CD4-positive, CD25-positive, alpha-beta regulatory T cell (primary cell): ENCODE results near the gene LGALS9C. TPM values are rescaled to one million over a fixed set of nuclear protein-coding genes. Genes with fewer than 3 reads are reported as not detected.
"Not testable (repeated sequence)": the region's sequence is repeated elsewhere in the genome, so short reads cannot be mapped to it uniquely, and the experiment has no call there.

Source experiments
- ATAC-seq, 2 donors: fragments of 150-1000 bp; cut with Tn5 transposase; one replicate each; pipeline ENCODE4 v1.10.0; 2021; ENCODE audit warnings: low read depth in 2 of 2, moderate number of reproducible peaks in 2 of 2, moderate library complexity in 1 of 2
- DNase-seq, 3 donors: peaks; one replicate each; pipeline versions ENCODE4 v3.0.0 to v3.0.0-alpha.2; 2012 to 2022; ENCODE audit warnings: mixed read lengths in 1 of 3
- H3K27ac ChIP-seq: one replicate; pipeline ENCODE4 v1.7.0; 2013; ENCODE audit warnings: mild to moderate bottlenecking, low read length; ENCODE audit not compliant: insufficient read depth, poor library complexity, severe bottlenecking
- H3K27me3 ChIP-seq: one replicate; pipeline ENCODE4 v1.7.0; 2013; ENCODE audit warnings: low read length; ENCODE audit not compliant: control insufficient read depth, insufficient read depth
- H3K36me3 ChIP-seq: one replicate; pipeline ENCODE4 v1.7.0; 2013; ENCODE audit warnings: mild to moderate bottlenecking, low read length, moderate library complexity; ENCODE audit not compliant: control insufficient read depth, insufficient read depth
- H3K4me1 ChIP-seq: 2 replicates; pipeline ENCODE4 v1.7.0; 2013; ENCODE audit warnings: mild to moderate bottlenecking, low read length; ENCODE audit not compliant: insufficient read depth, control insufficient read depth, poor library complexity, severe bottlenecking
- H3K4me3 ChIP-seq: one replicate; pipeline ENCODE4 v1.7.0; 2013; ENCODE audit warnings: low read depth, mild to moderate bottlenecking, low read length, moderate library complexity
- H3K9me3 ChIP-seq, 2 experiments: 1 replicate in 1 of 2; 2 replicates in 1 of 2; pipeline ENCODE4 v1.7.0; 2013; ENCODE audit warnings: low read length in 2 of 2, mild to moderate bottlenecking in 1 of 2, moderate library complexity in 1 of 2; ENCODE audit not compliant: control insufficient read depth in 2 of 2
- H3K27ac Mint-ChIP-seq, 3 donors: one replicate each; pipeline ENCODE4 v1.8.0; 2020 to 2022; ENCODE audit warnings: mild to moderate bottlenecking in 3 of 3, mixed read lengths in 3 of 3, moderate library complexity in 2 of 3
- H3K27me3 Mint-ChIP-seq: one replicate; pipeline ENCODE4 v1.8.0; 2022; ENCODE audit warnings: mild to moderate bottlenecking, mixed read lengths
- H3K36me3 Mint-ChIP-seq: one replicate; pipeline ENCODE4 v1.8.0; 2020; ENCODE audit warnings: mixed read lengths
- H3K4me1 Mint-ChIP-seq, 4 donors: one replicate each; pipeline ENCODE4 v1.8.0; 2020 to 2022; ENCODE audit warnings: mixed read lengths in 4 of 4, mild to moderate bottlenecking in 1 of 4
- H3K4me3 Mint-ChIP-seq, 4 donors: one replicate each; pipeline ENCODE4 v1.8.0; 2020 to 2022; ENCODE audit warnings: mild to moderate bottlenecking in 4 of 4, mixed read lengths in 4 of 4, moderate library complexity in 3 of 4
- H3K9me3 Mint-ChIP-seq, 7 donors: one replicate each; pipeline ENCODE4 v1.8.0; 2020 to 2022; ENCODE audit warnings: mixed read lengths in 7 of 7, mild to moderate bottlenecking in 3 of 7, moderate library complexity in 2 of 7
- polyA plus RNA-seq, 4 donors: library from polyadenylated mRNA; unstranded; fragments of 300-500 nt; fragmentation: Illumina TruSeq; gene quantifications; one replicate each; pipeline ENCODE4 v1.2.3, GENCODE V29; 2021
- total RNA-seq: library from RNA; stranded (reverse); gene quantifications from one replicate; pipeline ENCODE4 v1.2.3, GENCODE V29; 2022

LGALS9C gene
- total RNA-seq (not detected), polyA plus RNA-seq (1 to 10 TPM in 1 of 4 donors, under 1 TPM in 1, not detected in 2; 0.45 to 1.3 TPM)

- not testable (repeated sequence) for H3K36me3 ChIP-seq
- peak in 1 of 3 donors; percentile 37 for DNase-seq
These were observed at the start of gene LGALS9C for GRCh38 chr17:18476508-18477308. LGALS9C (plus strand) TSS chr17:18476789; CDS start chr17:18476855, 66 bp downstream.

GRCh38 chr17:18432206-18432605 lies 44.4 kb upstream of the LGALS9C start:
- H3K4me1 Mint-ChIP-seq, H3K27me3 Mint-ChIP-seq, H3K4me3 ChIP-seq, H3K9me3 Mint-ChIP-seq, ATAC-seq, H3K27ac ChIP-seq, DNase-seq, H3K4me3 Mint-ChIP-seq, H3K36me3 ChIP-seq, H3K27me3 ChIP-seq, H3K9me3 ChIP-seq, H3K4me1 ChIP-seq, H3K36me3 Mint-ChIP-seq, H3K27ac Mint-ChIP-seq: not testable (repeated sequence)

More at GRCh38 chr17:18476508-18477308, at the start of gene LGALS9C:
- not testable (repeated sequence) for H3K27ac ChIP-seq, H3K27me3 Mint-ChIP-seq, H3K27me3 ChIP-seq, H3K4me3 ChIP-seq, H3K9me3 ChIP-seq, H3K4me1 Mint-ChIP-seq, H3K9me3 Mint-ChIP-seq, H3K4me1 ChIP-seq, H3K36me3 Mint-ChIP-seq
- Mint-ChIP-seq H3K4me3 (peak within 1 kb of the TSS in 1 of 4 donors; percentile 70), H3K27ac (peak within 1 kb of the TSS in 2 of 3 donors; percentile 64 to 82)
- peak; percentile 43 to 78 for ATAC-seq

- not testable (repeated sequence) for H3K36me3 ChIP-seq, H3K27ac ChIP-seq, H3K36me3 Mint-ChIP-seq, H3K9me3 Mint-ChIP-seq, DNase-seq, H3K27me3 Mint-ChIP-seq, H3K4me3 Mint-ChIP-seq, H3K27me3 ChIP-seq, H3K4me3 ChIP-seq, H3K27ac Mint-ChIP-seq, ATAC-seq, H3K4me1 Mint-ChIP-seq, H3K4me1 ChIP-seq, H3K9me3 ChIP-seq
These were observed 37.1 kb upstream of the LGALS9C start for GRCh38 chr17:18439465-18439870.

- ATAC-seq, H3K4me1 ChIP-seq, H3K36me3 Mint-ChIP-seq, H3K9me3 ChIP-seq, H3K4me3 ChIP-seq, H3K9me3 Mint-ChIP-seq, H3K36me3 ChIP-seq, H3K27ac Mint-ChIP-seq, H3K4me3 Mint-ChIP-seq, H3K27me3 ChIP-seq, H3K27ac ChIP-seq, H3K4me1 Mint-ChIP-seq, H3K27me3 Mint-ChIP-seq: not testable (repeated sequence)
- DNase-seq, result peak in 2 of 3 donors; percentile 33 to 49
These were observed 34.5 kb upstream of the LGALS9C start for GRCh38 chr17:18442093-18442492.

GRCh38 chr17:18442532-18442931 lies 34.1 kb upstream of the LGALS9C start:
- H3K27me3 Mint-ChIP-seq, H3K4me1 Mint-ChIP-seq, H3K27me3 ChIP-seq, H3K4me1 ChIP-seq, H3K4me3 ChIP-seq, H3K27ac ChIP-seq, DNase-seq, H3K9me3 Mint-ChIP-seq, ATAC-seq, H3K9me3 ChIP-seq, H3K36me3 ChIP-seq, H3K4me3 Mint-ChIP-seq, H3K27ac Mint-ChIP-seq, H3K36me3 Mint-ChIP-seq: not testable (repeated sequence)

- not testable (repeated sequence) for ATAC-seq
These were observed 28.9 kb upstream of the LGALS9C start for GRCh38 chr17:18447476-18448205.

GRCh38 chr17:18448311-18448710 lies 28.3 kb upstream of the LGALS9C start:
- H3K4me3 Mint-ChIP-seq, H3K36me3 Mint-ChIP-seq: not testable (repeated sequence)

More at GRCh38 chr17:18447476-18448205, 28.9 kb upstream of the LGALS9C start:
- H3K27ac Mint-ChIP-seq, H3K9me3 ChIP-seq, H3K36me3 ChIP-seq, H3K27me3 Mint-ChIP-seq, H3K4me3 Mint-ChIP-seq, H3K4me1 ChIP-seq, H3K4me1 Mint-ChIP-seq, H3K27ac ChIP-seq, H3K27me3 ChIP-seq, DNase-seq, H3K4me3 ChIP-seq, H3K9me3 Mint-ChIP-seq, H3K36me3 Mint-ChIP-seq: not testable (repeated sequence)

GRCh38 chr17:18449833-18450232 lies 26.8 kb upstream of the LGALS9C start:
- not testable (repeated sequence) for DNase-seq, H3K27ac ChIP-seq

More at GRCh38 chr17:18448311-18448710, 28.3 kb upstream of the LGALS9C start:
- not testable (repeated sequence) for H3K36me3 ChIP-seq, H3K4me1 ChIP-seq, H3K27me3 ChIP-seq, H3K4me3 ChIP-seq, H3K27ac Mint-ChIP-seq, DNase-seq, H3K4me1 Mint-ChIP-seq, H3K27ac ChIP-seq, H3K9me3 Mint-ChIP-seq, H3K27me3 Mint-ChIP-seq, ATAC-seq, H3K9me3 ChIP-seq

More at GRCh38 chr17:18449833-18450232, 26.8 kb upstream of the LGALS9C start:
- not testable (repeated sequence) for H3K27me3 Mint-ChIP-seq, H3K27ac Mint-ChIP-seq, H3K4me1 Mint-ChIP-seq, H3K9me3 ChIP-seq, H3K36me3 Mint-ChIP-seq, H3K27me3 ChIP-seq, H3K9me3 Mint-ChIP-seq, H3K4me3 Mint-ChIP-seq, H3K4me3 ChIP-seq, H3K36me3 ChIP-seq, ATAC-seq, H3K4me1 ChIP-seq
